ENCODE measurements around the gene ALDH1A2. TPM values are rescaled to one million over a fixed set of nuclear protein-coding genes. Genes with fewer than 3 reads are reported as not detected.
"Not testable (repeated sequence)": the region's sequence is repeated elsewhere in the genome, so short reads cannot be mapped to it uniquely, and the experiment has no call there.

Gene ALDH1A2
- not detected for total RNA-seq

DNA sequence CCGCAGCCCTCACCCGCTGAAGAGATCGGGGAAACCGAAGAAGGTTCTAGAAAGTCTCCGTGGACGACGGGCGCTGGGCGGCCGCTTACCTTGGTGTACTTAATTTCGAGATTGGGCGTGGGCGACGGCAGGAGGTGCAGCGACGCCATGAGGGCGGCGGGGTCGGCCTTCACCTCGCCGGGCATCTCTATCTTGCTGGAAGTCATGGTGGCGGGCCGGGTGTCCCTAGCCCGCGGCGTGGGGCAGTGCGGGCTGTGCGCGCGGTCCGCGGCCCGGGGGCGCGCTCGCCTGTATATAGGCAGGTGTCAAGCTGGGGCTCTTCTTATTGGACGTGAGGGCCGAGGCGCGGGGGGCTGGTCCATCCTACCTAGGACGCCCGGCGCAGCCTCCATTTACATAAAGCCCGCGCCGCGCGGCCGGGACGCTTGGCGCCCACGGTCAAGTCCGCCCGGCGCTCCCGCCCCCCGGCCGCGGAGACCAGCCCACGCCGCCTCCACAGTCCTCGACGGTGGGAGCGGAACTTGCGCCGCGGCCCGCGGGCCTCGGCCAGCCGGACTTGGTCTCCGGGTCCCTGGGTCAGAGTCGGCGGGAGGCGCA, at the start of gene ALDH1A2:
TSS of gene ALDH1A2 (minus strand) at position 267 of the 597 bp plus-strand sequence. CDS start at position 206, 61 bp downstream.
- no peaks in the 10 kb centered on the region for H3K9me3 Mint-ChIP-seq
- H3K27me3 Mint-ChIP-seq = peaks cover 40 to 56% of the 10 kb centered on the region in 2 donors
- peaks cover 12% of the 10 kb centered on the region for H3K36me3 Mint-ChIP-seq
- H3K4me3 Mint-ChIP-seq = peak within 1 kb of the TSS; percentile 81
- H3K27ac Mint-ChIP-seq = no peak within 1 kb of the TSS
- peaks cover 4 to 6% of the 10 kb centered on the region in 2 donors for H3K4me1 Mint-ChIP-seq (ENCODE audit: low read depth in 2 of 2)
- DNase-seq (ENCODE audit: low spot score) = no peak
- peak; percentile 46 to 55 for ATAC-seq

DNA sequence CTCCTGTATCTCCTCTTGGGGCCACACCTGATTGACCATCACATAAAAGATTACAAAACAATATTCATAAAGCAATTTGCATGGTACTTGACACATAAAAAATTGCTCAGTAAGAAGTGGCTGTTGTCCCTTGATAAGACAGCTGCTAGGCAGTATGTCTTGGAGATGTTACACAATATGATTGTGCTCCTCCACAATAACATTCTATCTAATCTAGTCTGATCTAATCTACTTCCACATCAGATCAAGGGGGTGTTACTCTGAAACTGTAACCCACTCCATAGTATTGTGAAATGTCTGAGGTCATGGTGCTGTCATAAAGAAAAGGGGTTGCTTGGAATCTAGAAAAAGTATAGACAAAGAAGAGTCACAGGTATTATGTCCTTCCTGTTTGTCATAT, 49.3 kb upstream of the ALDH1A2 start:
- peaks cover 23 to 41% of the 10 kb centered on the region in 2 donors for H3K27me3 Mint-ChIP-seq
- no peak overlapping the region for H3K27ac Mint-ChIP-seq
- H3K4me1 Mint-ChIP-seq (ENCODE audit: low read depth in 2 of 2) = no peaks in the 10 kb centered on the region
- ATAC-seq (peak in 1 of 2 donors; percentile 63), DNase-seq (ENCODE audit: low spot score) (no peak)
- H3K36me3 Mint-ChIP-seq = no peaks in the 10 kb centered on the region
- H3K4me3 Mint-ChIP-seq = no peak overlapping the region
- H3K9me3 Mint-ChIP-seq = no peaks in the 10 kb centered on the region

DNA sequence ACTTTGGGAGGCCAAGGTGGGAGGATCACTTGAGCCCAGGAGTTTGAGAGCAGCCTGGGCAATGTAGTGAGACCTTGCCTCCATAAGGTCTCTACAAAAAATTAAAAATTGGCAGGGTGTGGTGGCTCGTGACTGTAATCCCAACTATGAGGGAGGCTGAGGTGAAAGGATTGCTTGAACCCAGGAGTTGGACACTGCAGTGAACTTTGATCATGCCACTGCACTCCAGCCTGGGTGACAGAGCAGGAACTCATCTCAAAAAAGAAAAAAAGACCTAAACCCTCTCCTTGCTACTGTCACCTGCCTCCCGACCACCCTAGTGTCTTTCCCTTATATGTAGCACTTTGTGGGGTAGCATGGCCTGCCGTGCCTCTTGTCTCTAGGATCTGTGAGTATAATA, 48.9 kb upstream of the ALDH1A2 start:
- no peak overlapping the region for H3K4me3 Mint-ChIP-seq
- H3K4me1 Mint-ChIP-seq (ENCODE audit: low read depth in 2 of 2) = no peaks in the 10 kb centered on the region
- no peak overlapping the region for H3K27ac Mint-ChIP-seq
- no peak for DNase-seq (ENCODE audit: low spot score)
- no peaks in the 10 kb centered on the region for H3K36me3 Mint-ChIP-seq
- H3K27me3 Mint-ChIP-seq = peaks cover 23 to 41% of the 10 kb centered on the region in 2 donors
- no peak for ATAC-seq
- no peaks in the 10 kb centered on the region for H3K9me3 Mint-ChIP-seq

DNA sequence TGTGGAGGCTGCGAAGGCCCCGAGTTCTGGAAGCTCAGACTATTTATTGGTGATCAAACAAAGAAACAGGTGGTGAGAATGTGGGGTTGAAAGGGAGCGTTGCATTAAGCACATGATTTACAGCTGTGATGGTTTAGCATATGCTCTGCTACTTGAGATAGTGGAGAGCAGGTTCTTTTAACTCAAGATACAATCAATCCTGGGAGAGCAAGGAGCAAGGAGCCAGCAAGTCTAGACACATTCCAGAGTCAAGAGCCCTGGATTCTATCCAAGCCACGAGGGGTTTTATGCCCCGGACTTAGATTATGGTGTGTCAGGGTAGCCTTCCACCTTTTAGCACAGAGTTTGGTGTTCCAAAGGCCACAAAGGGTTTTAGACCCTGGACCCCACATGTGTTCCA, 47.8 kb upstream of the ALDH1A2 start:
- H3K36me3 Mint-ChIP-seq; H3K9me3 Mint-ChIP-seq; H3K27ac Mint-ChIP-seq; H3K4me3 Mint-ChIP-seq; ATAC-seq; H3K4me1 Mint-ChIP-seq (ENCODE audit: low read depth in 2 of 2); DNase-seq (ENCODE audit: low spot score): not testable (repeated sequence)
- peaks cover 23 to 41% of the 10 kb centered on the region in 2 donors for H3K27me3 Mint-ChIP-seq

DNA sequence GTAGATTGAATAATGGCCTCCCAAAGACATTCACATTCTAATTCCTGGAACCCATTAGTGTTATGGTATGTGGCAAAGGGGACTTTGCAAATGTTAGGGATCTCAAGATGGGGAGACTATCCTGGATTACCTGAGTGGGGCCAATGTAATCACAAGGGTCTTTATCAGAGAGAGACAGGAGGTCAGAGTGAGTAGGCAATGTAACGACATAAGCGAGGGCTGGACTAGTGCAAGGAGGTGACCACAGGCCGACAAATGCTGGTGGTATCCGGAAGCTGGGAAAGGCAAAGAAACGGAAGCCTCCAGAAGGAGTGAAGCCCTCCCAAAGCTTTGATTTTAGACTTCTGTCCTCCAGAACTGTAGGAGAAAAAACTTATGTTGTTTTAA, 46.2 kb upstream of the ALDH1A2 start:
- H3K27ac Mint-ChIP-seq = no peak overlapping the region
- DNase-seq (ENCODE audit: low spot score) (no peak), ATAC-seq (no peak)
- peaks cover 27 to 45% of the 10 kb centered on the region in 2 donors for H3K27me3 Mint-ChIP-seq
- no peaks in the 10 kb centered on the region for H3K4me1 Mint-ChIP-seq (ENCODE audit: low read depth in 2 of 2)
- H3K9me3 Mint-ChIP-seq = no peaks in the 10 kb centered on the region
- H3K4me3 Mint-ChIP-seq = no peak overlapping the region
- H3K36me3 Mint-ChIP-seq = no peaks in the 10 kb centered on the region

DNA sequence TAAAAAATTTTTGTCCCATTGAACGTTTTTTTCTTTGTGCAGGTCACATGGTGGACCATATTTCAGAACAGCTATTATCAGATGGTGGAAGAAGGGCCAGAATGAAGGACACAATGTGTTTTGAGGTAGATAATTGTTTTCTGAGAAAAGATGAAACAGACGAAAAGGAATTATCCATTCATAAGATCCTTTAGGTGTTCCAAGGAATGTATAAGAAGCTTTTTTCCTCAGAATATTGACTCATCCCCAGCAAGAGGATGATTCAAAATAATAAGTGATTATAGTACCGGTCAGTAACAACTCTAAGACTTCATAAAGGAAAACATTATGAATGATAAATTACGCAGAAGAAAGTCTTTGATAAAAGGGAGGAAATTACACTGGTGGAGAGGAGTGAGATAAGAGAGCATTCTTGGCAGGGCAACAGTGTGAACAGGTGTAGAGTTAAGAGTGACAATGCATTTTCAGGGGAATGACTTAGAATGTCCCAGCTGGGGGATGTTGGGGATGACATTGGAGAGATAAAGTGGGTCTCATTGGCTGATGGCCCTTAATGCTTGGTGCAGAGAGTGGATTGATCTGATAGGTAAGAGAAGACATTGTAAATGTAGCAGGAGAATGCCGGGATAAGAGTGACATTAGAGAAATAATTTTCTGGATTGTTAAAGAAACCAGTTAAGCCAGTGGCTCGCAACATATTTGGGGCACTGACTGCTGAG, 45.6 kb upstream of the ALDH1A2 start:
- H3K9me3 Mint-ChIP-seq = no peaks in the 10 kb centered on the region
- peaks cover 29 to 48% of the 10 kb centered on the region in 2 donors for H3K27me3 Mint-ChIP-seq

DNA sequence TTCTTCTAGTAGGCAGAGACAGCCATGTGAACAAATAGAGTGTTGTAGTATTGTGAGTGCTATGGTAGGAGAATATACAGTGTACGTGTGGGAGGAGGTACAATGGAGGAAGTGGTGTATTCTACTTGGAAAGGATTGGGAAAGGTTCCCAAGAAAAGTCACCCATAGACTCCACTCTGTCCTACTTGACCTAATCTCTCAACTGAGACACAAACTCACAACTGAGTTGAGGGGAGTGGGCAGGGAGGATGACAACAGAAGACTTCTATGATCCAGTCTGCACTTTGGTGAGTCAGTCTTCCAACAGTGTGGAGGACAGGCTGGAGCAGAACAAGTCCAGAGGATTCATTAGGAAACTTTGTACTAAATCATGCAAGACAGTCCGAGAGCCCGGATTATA, 43.9 kb upstream of the ALDH1A2 start:
- H3K4me3 Mint-ChIP-seq = no peak overlapping the region
- no peaks in the 10 kb centered on the region for H3K4me1 Mint-ChIP-seq (ENCODE audit: low read depth in 2 of 2)
- no peaks in the 10 kb centered on the region for H3K9me3 Mint-ChIP-seq
- ATAC-seq = no peak
- no peaks in the 10 kb centered on the region for H3K36me3 Mint-ChIP-seq
- no peak for DNase-seq (ENCODE audit: low spot score)
- no peak overlapping the region for H3K27ac Mint-ChIP-seq
- H3K27me3 Mint-ChIP-seq = peaks cover 29 to 40% of the 10 kb centered on the region in 2 donors

More for the DNA sequence above, 45.6 kb upstream of the ALDH1A2 start:
- no peak for DNase-seq (ENCODE audit: low spot score)
- ATAC-seq = no peak
- Mint-ChIP-seq H3K4me1 (ENCODE audit: low read depth in 2 of 2) (no peaks in the 10 kb centered on the region), H3K36me3 (no peaks in the 10 kb centered on the region), H3K4me3 (no peak overlapping the region), H3K27ac (no peak overlapping the region)

DNA sequence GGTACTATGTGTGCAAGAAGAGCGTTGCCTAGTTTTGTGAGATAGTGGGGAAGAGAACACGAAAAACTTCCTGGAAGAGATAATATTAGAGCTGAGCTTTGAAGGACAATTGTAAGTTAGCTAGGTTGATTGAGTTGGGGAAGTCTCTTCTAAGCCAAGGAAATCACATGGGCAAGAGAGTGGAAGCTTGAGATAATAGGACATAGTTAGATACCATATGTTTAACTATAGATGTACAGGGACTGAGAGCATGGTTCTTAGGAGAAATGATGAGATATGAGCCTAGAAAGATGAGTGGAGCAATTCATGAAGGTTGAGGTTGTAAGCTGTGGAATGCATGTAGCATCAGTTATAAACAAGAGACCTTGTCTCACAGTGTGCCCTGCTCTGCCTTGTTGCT, 42.6 kb upstream of the ALDH1A2 start:
- H3K36me3 Mint-ChIP-seq = no peaks in the 10 kb centered on the region
- H3K4me3 Mint-ChIP-seq = no peak overlapping the region
- peaks cover 36 to 49% of the 10 kb centered on the region in 2 donors for H3K27me3 Mint-ChIP-seq

DNA sequence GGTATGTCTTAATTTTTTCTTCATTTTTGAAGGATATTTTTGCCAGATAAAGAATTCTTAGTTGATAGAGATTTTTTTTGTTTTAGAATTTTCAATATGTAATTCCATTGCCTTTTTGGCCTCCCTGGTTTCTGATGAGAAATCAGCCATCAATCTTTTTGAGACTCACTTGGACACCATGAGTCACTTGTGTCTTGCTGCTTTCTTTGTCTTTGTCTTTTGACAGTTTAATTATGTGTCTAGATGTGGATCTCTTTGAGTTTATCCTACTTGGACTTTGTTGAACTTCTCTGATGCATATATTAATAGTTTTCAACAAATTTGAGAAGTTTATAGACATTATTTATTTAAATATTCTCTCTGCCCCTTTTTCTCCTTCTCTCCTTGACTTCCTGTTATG, 38.0 kb upstream of the ALDH1A2 start:
- no peak for DNase-seq (ENCODE audit: low spot score)
- Mint-ChIP-seq H3K4me1 (ENCODE audit: low read depth in 2 of 2) (no peaks in the 10 kb centered on the region), H3K27me3 (peaks cover 51 to 68% of the 10 kb centered on the region in 2 donors), H3K9me3 (no peaks in the 10 kb centered on the region), H3K4me3 (no peak overlapping the region), H3K27ac (no peak overlapping the region), H3K36me3 (no peaks in the 10 kb centered on the region)
- ATAC-seq = no peak

More for the DNA sequence above, 42.6 kb upstream of the ALDH1A2 start:
- Mint-ChIP-seq H3K4me1 (ENCODE audit: low read depth in 2 of 2) (no peaks in the 10 kb centered on the region), H3K27ac (no peak overlapping the region), H3K9me3 (no peaks in the 10 kb centered on the region)
- DNase-seq (ENCODE audit: low spot score) = no peak
- ATAC-seq = no peak

DNA sequence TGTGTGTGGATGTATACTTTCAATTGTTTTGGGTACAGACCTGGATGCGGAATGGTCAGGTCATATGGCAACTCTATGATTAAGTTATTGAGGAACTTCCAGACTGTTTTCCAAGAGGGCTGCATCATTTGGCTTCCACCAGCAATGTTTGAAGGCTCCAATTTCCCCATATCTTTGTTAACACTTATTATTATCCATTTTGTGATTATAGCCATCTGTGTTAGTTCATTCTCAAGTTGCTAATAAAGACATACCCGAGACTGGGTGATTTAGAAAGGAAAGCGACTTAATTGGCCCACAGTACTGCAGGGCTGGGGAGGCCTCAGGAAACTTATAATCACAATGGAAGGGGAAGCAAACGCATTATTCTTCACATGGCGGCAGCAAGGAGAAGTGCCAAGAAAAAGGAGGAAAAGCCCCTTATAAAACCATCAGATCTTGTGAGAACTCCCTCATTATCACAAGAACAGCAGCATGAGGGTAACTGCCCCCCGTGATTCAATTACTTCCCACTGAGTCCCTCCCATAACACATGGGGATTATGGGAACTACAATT, 31.1 kb upstream of the ALDH1A2 start:
- H3K4me1 Mint-ChIP-seq (ENCODE audit: low read depth in 2 of 2) = no peaks in the 10 kb centered on the region
- DNase-seq (ENCODE audit: low spot score) (no peak), ATAC-seq (no peak)
- H3K9me3 Mint-ChIP-seq = no peaks in the 10 kb centered on the region
- peaks cover 33 to 46% of the 10 kb centered on the region in 2 donors for H3K27me3 Mint-ChIP-seq
- no peak overlapping the region for H3K27ac Mint-ChIP-seq
- no peak overlapping the region for H3K4me3 Mint-ChIP-seq
- H3K36me3 Mint-ChIP-seq = no peaks in the 10 kb centered on the region

DNA sequence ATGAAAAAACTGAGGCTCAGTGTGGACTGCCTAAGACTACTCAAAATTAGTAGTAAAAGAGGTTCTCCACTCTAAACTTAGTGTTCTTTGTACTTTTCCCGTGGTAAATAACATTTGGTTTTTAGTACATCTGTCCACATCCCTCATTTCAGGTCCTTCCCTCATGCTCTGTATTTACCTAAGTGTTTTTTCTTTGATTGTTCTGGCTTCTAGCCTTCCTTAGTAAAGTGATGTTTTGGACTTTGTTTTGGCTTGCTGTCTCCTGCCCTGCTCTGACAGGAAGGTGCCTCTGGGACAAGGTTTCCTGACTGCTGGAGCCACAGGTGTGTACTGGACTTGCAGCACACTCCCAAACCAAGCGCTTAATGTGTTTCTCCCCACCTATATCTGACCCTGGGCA, 29.9 kb upstream of the ALDH1A2 start:
- H3K27me3 Mint-ChIP-seq = peaks cover 32 to 38% of the 10 kb centered on the region in 2 donors
- H3K36me3 Mint-ChIP-seq = no peaks in the 10 kb centered on the region
- H3K4me3 Mint-ChIP-seq = no peak overlapping the region
- H3K27ac Mint-ChIP-seq = no peak overlapping the region
- H3K4me1 Mint-ChIP-seq (ENCODE audit: low read depth in 2 of 2) = no peaks in the 10 kb centered on the region
- H3K9me3 Mint-ChIP-seq = no peaks in the 10 kb centered on the region
- ATAC-seq (no peak), DNase-seq (ENCODE audit: low spot score) (no peak)

DNA sequence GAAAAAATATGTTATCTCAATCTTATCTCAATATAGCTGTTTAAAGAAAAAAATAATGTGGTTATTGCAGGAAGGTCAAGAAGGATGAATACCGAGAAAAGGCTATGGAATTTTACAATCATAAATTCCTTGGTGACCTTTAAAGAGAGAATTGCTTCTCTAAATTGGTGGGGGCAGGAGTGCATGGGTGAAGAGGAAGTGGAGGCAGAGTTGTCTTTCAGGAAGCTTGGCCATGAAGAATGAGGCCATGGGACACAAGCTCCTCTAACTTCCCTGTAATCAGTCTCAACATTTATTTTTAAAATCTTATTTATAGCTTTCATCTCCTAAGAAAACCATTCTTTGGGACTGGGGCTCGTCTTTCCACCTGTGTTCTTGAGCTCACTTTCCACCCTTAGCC, 22.4 kb upstream of the ALDH1A2 start:
- peaks cover 41 to 52% of the 10 kb centered on the region in 2 donors for H3K27me3 Mint-ChIP-seq
- no peak overlapping the region for H3K4me3 Mint-ChIP-seq
- H3K36me3 Mint-ChIP-seq = no peaks in the 10 kb centered on the region
- DNase-seq (ENCODE audit: low spot score) (no peak), ATAC-seq (no peak)
- no peaks in the 10 kb centered on the region for H3K9me3 Mint-ChIP-seq
- no peaks in the 10 kb centered on the region for H3K4me1 Mint-ChIP-seq (ENCODE audit: low read depth in 2 of 2)
- H3K27ac Mint-ChIP-seq = no peak overlapping the region

DNA sequence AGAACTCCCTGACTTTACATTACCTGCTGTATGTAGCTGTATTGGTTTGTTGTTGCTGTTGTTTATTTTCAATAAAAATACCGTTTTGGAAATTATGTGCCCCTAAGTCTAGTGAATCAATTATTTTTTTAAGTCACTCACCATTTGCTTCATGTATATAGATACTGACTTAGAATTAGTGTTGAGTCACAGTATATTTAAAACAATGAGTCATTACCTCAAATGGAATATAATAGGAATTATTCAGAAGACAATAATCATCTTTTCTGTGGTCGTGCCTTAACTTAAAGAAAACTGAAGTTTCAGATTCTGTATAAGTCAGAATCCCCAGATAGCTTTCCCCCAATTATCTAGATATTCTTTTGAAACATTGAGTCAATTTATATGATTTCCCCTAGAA, 21.0 kb upstream of the ALDH1A2 start:
- no peak overlapping the region for H3K27ac Mint-ChIP-seq
- DNase-seq (ENCODE audit: low spot score) = no peak
- no peaks in the 10 kb centered on the region for H3K4me1 Mint-ChIP-seq (ENCODE audit: low read depth in 2 of 2)
- ATAC-seq = no peak
- peaks cover 43 to 54% of the 10 kb centered on the region in 2 donors for H3K27me3 Mint-ChIP-seq
- no peak overlapping the region for H3K4me3 Mint-ChIP-seq
- no peaks in the 10 kb centered on the region for H3K36me3 Mint-ChIP-seq
- H3K9me3 Mint-ChIP-seq = no peaks in the 10 kb centered on the region

DNA sequence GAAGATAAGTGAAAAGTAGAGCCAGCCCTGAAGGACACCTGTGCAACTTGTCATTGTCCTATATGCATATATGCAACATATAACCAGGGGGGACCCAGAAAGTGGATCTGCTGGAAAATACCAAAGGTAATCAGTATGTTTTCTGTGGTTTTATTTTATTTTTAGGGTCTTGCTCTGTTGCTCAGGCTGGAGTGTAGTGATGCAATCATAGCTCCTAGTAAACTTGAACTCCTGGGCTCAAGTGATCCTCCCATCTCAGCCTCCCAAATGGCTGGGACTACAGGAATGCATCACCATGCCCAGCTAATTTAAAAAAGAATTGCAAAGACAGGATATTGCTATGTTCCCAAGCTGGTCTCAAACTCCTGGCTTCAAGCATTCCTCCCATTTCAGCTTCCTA, 18.0 kb upstream of the ALDH1A2 start:
- no peak overlapping the region for H3K27ac Mint-ChIP-seq
- ATAC-seq (no peak), DNase-seq (ENCODE audit: low spot score) (no peak)
- no peak overlapping the region for H3K4me3 Mint-ChIP-seq
- H3K4me1 Mint-ChIP-seq (ENCODE audit: low read depth in 2 of 2) = no peaks in the 10 kb centered on the region
- H3K36me3 Mint-ChIP-seq = no peaks in the 10 kb centered on the region
- H3K27me3 Mint-ChIP-seq = peaks cover 34 to 48% of the 10 kb centered on the region in 2 donors
- no peaks in the 10 kb centered on the region for H3K9me3 Mint-ChIP-seq
